Measurements from ENCODE around the gene TMEM258. TPM values are rescaled to one million over a fixed set of nuclear protein-coding genes. Genes with fewer than 3 reads are reported as not detected.

Gene TMEM258
- total RNA-seq, 3 donors from 2014 or later (not counting 1 experiment from before 2014, with no cell fraction given) = 64.4 to 69.3 (median 66.1) TPM

GRCh38 chr11:61783717-61784505 lies 8.5 kb downstream of the TMEM258 start:
- no peaks in the 10 kb centered on the region for H3K27me3 Mint-ChIP-seq (ENCODE audit: low read depth in 2 of 2)
- peaks cover 0 to 12% of the 10 kb centered on the region in 2 donors for H3K4me1 Mint-ChIP-seq
- intact Hi-C loops (cut with micrococcal nuclease) = no loop called here
- ATAC-seq (no peak), DNase-seq (no peak)
- H3K4me3 Mint-ChIP-seq = no peak overlapping the region
- Histone ChIP-seq H3K4me1 (ENCODE audit: control insufficient read depth, insufficient read depth, low read length) (no peaks in the 10 kb centered on the region), H3K27me3 (ENCODE audit: control insufficient read depth, insufficient read depth, low read length) (no peaks in the 10 kb centered on the region), H3K9me3 (ENCODE audit: control insufficient read depth, insufficient read depth, low read length) (no peaks in the 10 kb centered on the region), H3K27ac (ENCODE audit: low read length) (no peak overlapping the region), H3K36me3 (ENCODE audit: control insufficient read depth, insufficient read depth, low read length) (peaks cover 29% of the 10 kb centered on the region), H3K4me3 (ENCODE audit: low read length) (no peak overlapping the region)
- WGBS (ENCODE audit: insufficient coverage) = 84% methylated on average over 13 of the region's 13 CpGs
- no peaks in the 10 kb centered on the region for H3K9me3 Mint-ChIP-seq
- TF ChIP-seq CTCF (IDR thresholded peaks at IDR 0.05) = no peak
- no peaks in the 10 kb centered on the region for H3K36me3 Mint-ChIP-seq
- peak overlapping the region in 1 of 2 donors; percentile 56 for H3K27ac Mint-ChIP-seq

- DNase-seq (no peak), ATAC-seq (no peak)
- intact Hi-C loops (cut with micrococcal nuclease) = no loop called here
- Histone ChIP-seq H3K36me3 (ENCODE audit: control insufficient read depth, insufficient read depth, low read length) (peaks cover 20% of the 10 kb centered on the region), H3K27me3 (ENCODE audit: control insufficient read depth, insufficient read depth, low read length) (no peaks in the 10 kb centered on the region), H3K27ac (ENCODE audit: low read length) (no peak overlapping the region), H3K4me3 (ENCODE audit: low read length) (no peak overlapping the region), H3K4me1 (ENCODE audit: control insufficient read depth, insufficient read depth, low read length) (peaks cover 2% of the 10 kb centered on the region), H3K9me3 (ENCODE audit: control insufficient read depth, insufficient read depth, low read length) (no peaks in the 10 kb centered on the region)
- no peaks in the 10 kb centered on the region for H3K27me3 Mint-ChIP-seq (ENCODE audit: low read depth in 2 of 2)
- no peak overlapping the region for H3K4me3 Mint-ChIP-seq
- no peak overlapping the region for H3K27ac Mint-ChIP-seq
- H3K36me3 Mint-ChIP-seq = no peaks in the 10 kb centered on the region
- 96% methylated on average over 11 of the region's 11 CpGs for WGBS (ENCODE audit: insufficient coverage)
- H3K9me3 Mint-ChIP-seq = no peaks in the 10 kb centered on the region
- TF ChIP-seq CTCF (IDR thresholded peaks at IDR 0.05) = no peak
- H3K4me1 Mint-ChIP-seq = peaks cover 0 to 6% of the 10 kb centered on the region in 2 donors
Measured at GRCh38 chr11:61782841-61783240, 9.6 kb downstream of the TMEM258 start.

- intact Hi-C loops (cut with micrococcal nuclease) = no loop called here
- WGBS (ENCODE audit: insufficient coverage) = 94% methylated on average over 3 of the region's 3 CpGs
Measured at GRCh38 chr11:61782299-61782698, 10.1 kb downstream of the TMEM258 start.

More at GRCh38 chr11:61782299-61782698, 10.1 kb downstream of the TMEM258 start:
- Mint-ChIP-seq H3K36me3 (no peaks in the 10 kb centered on the region), H3K4me1 (peaks cover 0 to 6% of the 10 kb centered on the region in 2 donors), H3K4me3 (no peak overlapping the region), H3K27ac (peak overlapping the region in 1 of 2 donors; percentile 16), H3K9me3 (no peaks in the 10 kb centered on the region), H3K27me3 (ENCODE audit: low read depth in 2 of 2) (no peaks in the 10 kb centered on the region)
- ATAC-seq = no peak
- no peak for TF ChIP-seq CTCF (IDR thresholded peaks at IDR 0.05)
- H3K27ac ChIP-seq (ENCODE audit: low read length) = no peak overlapping the region
- DNase-seq = no peak
- H3K4me3 ChIP-seq (ENCODE audit: low read length) = no peak overlapping the region
- H3K27me3 ChIP-seq (ENCODE audit: control insufficient read depth, insufficient read depth, low read length) = no peaks in the 10 kb centered on the region
- peaks cover 8% of the 10 kb centered on the region for H3K4me1 ChIP-seq (ENCODE audit: control insufficient read depth, insufficient read depth, low read length)
- peaks cover 15% of the 10 kb centered on the region for H3K36me3 ChIP-seq (ENCODE audit: control insufficient read depth, insufficient read depth, low read length)
- H3K9me3 ChIP-seq (ENCODE audit: control insufficient read depth, insufficient read depth, low read length) = no peaks in the 10 kb centered on the region
